HG02610 (cell line): ENCODE data around the gene FDXR.
"Not testable (repeated sequence)": the region's sequence is repeated elsewhere in the genome, so short reads cannot be mapped to it uniquely, and the experiment has no call there.

Experiments
- ATAC-seq: cut with Tn5 transposase; IDR thresholded peaks from one replicate; pipeline ENCODE4 v1.9.1; 2021; ENCODE audit warnings: mild to moderate bottlenecking, moderate library complexity; ENCODE audit not compliant: unreplicated experiment

FDXR gene

GRCh38 chr17:74873037-74873873 lies 461 bp upstream of the FDXR start:
- ATAC-seq, result peak; percentile 89

DNA sequence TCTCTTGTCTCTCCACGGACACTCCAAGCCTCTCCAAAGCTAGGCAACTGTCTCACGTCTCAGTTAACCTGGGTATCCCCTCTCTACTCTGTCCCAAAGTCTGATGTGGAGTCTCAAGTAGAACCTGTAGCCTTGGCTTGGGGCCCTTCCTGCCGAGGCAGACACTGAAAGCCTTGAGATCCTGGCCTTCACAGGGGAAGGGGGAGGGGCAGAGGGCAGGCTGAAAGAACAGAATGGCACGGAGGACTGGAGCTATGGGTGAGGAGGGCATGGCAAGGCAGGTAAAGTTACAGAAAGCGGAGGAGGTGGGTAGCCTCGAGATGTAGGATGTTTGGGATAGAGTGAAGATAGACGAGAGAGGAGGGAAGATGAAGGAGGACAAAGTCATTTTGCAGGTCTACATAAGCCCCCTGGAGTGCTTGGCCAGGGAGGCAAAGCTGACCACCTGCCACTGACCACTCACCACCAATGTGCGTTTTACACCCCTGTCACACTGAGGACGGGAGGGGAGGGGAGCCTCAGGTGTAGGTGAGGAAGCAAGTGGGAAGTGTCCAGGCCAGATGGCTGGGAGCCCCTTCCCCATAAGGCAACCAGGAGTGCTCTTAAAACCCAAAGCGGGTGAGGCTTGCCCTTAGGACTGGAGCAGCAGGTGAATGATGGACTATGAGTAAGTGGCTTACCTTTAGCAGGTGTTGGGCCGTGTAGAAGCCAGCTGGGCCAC lies 1.3 kb downstream of the FDXR start:
- ATAC-seq, result no peak

DNA sequence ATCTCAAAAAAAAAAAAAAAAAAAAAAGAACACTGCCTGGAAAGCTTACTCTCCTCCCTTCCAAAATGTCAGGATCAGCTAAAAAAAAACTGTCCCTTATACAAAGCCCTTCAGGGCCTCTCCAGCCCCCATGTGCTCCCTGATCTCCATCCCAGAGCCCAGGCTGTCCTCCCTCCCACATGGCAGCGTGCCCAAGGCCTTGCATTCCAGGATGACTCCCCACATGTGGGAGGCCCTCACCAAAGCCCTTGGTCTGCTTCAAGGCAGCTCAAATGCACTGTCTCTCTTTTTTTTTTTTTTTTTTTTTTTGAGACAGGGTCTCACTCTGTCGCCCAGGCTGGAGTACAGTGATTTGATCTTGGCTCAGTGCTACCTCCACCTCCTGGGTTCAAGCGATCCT lies 2.3 kb downstream of the FDXR start:
- no peak for ATAC-seq

GRCh38 chr17:74870028-74870427 lies 2.8 kb downstream of the FDXR start:
- ATAC-seq, result not testable (repeated sequence)

DNA sequence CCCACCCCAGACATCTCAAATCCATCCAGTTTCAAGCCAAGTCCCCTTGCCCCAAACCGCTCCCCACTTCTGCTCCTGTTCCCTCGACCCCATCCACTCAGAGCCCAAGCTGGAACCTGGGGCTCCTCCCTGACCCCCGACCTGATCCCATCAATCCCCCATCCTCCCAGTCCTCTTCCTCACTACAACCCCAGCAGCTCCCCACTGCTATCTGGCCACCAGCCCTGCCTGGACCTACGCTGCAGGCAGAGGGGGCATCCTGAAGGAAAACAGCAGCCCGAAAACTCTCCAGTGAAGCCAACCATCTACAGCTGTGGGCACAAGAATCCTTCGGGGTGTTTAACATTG lies 3.9 kb downstream of the FDXR start:
- ATAC-seq, result no peak

GRCh38 chr17:74868251-74868907 lies 4.4 kb downstream of the FDXR start:
- no peak for ATAC-seq

- ATAC-seq, result no peak
Measured at GRCh38 chr17:74866198-74866835, 6.5 kb downstream of the FDXR start.

DNA sequence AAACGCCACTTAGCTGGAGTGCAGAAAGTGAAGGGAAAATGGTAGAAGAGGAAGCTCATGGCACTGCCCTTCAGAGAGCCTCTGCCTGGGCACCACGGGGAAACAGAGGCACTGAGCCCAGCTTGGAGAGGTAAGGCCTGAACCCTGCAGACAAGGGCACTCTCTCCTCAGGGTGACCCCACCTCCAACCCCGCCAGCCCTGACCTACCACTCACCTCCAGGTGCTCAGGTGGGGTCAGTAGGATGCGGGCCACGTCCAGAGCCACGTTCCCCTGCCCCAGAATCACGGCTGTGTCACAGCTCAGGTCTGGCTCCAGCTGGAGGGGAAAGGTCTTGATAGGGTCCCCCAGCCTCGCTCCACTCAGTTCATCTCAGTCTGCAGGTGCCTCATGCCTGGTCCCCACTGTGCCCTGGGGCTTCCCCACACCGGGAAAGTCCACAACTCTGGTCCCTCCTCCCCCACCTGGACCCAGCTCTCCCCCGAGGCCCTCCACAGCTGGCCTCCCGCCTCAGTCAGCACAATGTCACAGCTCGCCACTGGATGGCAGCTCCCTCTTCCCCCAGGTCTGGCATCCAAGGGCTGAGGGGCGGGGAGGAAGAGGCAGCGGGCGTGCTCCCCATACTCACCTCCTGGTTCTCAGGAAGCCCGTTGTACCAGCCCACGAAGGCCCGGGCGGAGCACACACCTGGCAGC lies 7.1 kb downstream of the FDXR start:
- ATAC-seq, result no peak

- no peak for ATAC-seq
Measured at GRCh38 chr17:74864866-74865395, 7.9 kb downstream of the FDXR start.

- no peak for ATAC-seq
Measured at GRCh38 chr17:74864297-74864865, 8.4 kb downstream of the FDXR start.

DNA sequence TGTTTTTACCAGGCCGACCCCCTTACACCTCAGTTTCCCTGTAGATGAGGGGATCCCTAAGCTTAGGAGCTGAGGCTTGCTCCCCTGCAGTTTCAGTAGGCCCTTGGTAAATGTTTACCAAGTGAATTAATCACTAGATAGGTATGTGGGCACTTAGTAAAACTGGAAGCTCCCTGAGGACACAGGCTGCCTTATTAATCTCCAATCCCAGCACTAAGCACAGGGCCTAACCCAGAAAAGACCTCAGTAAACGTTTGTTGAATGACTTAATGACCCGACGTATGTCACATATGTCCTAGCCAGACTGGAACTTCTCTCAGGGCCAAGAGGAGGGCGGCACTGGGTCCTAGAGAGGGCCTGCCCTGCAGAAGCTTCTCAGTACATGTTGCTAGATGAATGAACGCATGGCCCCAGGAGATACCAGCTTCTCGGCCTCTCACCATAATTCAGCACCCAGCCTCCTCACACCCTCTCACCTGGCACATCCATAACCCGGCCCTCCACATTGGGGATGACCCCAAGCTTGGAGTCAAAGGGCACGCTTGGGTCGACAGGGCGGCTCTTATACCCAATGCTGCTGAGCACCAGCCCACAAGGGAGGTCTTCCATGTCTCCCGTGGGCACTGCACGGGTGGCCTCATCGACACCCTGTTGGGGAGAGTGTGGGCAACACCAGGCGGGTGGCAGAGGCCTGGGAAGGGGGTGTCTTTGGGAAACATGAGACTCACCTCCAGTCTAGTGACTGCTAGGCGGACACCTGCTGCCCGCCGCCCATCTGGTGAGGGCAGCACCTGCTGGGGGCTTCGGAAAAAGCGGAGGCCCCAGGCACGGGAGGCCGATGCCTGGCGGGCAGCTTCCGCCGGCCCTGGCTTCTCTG lies 9.1 kb downstream of the FDXR start:
- ATAC-seq, result no peak

GRCh38 chr17:74862919-74863318 lies 9.9 kb downstream of the FDXR start:
- ATAC-seq, result no peak

GRCh38 chr17:74862108-74862901 lies 10.5 kb downstream of the FDXR start:
- no peak for ATAC-seq

DNA sequence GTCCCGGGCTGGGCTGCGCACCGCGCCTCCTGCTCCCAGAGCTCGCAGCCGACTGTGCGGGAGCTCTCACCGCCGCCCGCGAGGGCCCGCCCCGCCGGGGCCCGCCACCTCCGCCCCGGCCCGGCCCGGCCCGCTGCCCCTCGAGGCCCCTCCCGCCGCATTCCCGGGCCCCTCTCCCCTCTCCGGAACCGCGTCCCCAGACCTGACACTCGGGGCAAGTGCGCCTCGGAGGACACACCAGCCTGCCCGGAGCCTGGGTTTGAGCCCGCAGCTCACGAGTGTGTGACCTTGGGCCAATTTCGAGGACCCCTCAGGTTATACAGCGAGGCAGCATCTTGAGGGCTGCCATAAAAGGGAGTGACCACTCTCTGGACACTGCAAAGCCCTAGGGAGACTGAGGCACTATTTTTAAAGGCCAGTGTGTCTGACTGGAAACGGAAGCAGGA lies 11.1 kb downstream of the FDXR start:
- no peak for ATAC-seq

GRCh38 chr17:74860872-74861661 lies 11.7 kb downstream of the FDXR start:
- no peak for ATAC-seq

DNA sequence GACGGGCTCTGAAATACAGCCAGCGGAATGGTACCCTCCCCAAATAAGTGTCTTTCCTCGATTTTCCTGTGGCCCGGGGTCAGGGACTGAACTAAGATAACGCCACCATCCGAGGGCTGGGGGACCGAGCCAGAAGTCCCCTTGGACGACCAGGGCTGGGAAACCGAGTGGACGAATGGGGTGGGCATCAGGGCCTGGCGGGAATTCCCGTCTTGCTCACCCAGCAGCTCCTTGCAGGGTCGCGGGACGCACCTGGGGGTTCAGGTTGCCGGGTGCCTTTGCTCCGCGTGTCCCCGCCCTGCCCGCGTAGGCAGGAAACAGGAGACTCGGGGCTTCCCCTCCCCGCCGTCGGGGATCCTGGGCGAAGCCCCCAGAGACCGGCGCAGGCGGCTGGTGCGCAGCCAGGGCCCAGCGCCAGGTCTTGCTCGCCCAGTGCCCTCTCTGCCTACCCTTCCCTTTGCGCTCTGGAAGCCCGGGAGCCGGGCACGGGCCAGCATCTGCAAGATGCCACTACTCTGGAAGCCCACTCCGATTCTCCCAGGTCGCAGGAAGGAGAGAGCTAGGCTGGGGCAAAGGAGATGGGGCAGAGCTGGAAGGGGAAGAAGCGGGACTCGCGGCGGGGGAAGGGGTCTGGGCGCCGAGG lies 12.4 kb downstream of the FDXR start:
- ATAC-seq, result no peak
